Peyer's patch (tissue), 4 donors: ENCODE data around the gene EVC2.

Experiments
- POLR2A ChIP-seq, 2 donors: fragments of 450-650 bp; IDR thresholded peaks; one replicate each; pipeline ENCODE4 v1.5.1; 2017; ENCODE audit warnings: antibody characterized with exemption in 2 of 2, mild to moderate bottlenecking in 2 of 2, moderate library complexity in 2 of 2
- TF ChIP-seq, protein P1 (sequence below), 6 experiments: fragments of 450-650 bp in 4 of 6; fragments of 200-600 bp in 2 of 6; sonication (generic) in 1 of 6; IDR thresholded peaks; one replicate each; pipeline ENCODE4 v1.5.1; 2017 to 2019; ENCODE audit warnings: antibody characterized with exemption in 6 of 6, mild to moderate bottlenecking in 3 of 6, moderate library complexity in 1 of 6

GRCh38 chr4:5686338-5686737, 22.0 kb downstream of the EVC2 start:
- no peak for TF ChIP-seq POLR2A (IDR thresholded peaks at IDR 0.05)
- TF ChIP-seq, protein P1, sequence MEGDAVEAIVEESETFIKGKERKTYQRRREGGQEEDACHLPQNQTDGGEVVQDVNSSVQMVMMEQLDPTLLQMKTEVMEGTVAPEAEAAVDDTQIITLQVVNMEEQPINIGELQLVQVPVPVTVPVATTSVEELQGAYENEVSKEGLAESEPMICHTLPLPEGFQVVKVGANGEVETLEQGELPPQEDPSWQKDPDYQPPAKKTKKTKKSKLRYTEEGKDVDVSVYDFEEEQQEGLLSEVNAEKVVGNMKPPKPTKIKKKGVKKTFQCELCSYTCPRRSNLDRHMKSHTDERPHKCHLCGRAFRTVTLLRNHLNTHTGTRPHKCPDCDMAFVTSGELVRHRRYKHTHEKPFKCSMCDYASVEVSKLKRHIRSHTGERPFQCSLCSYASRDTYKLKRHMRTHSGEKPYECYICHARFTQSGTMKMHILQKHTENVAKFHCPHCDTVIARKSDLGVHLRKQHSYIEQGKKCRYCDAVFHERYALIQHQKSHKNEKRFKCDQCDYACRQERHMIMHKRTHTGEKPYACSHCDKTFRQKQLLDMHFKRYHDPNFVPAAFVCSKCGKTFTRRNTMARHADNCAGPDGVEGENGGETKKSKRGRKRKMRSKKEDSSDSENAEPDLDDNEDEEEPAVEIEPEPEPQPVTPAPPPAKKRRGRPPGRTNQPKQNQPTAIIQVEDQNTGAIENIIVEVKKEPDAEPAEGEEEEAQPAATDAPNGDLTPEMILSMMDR (IDR thresholded peaks at IDR 0.05), result no peak
